Measurements from ENCODE around the gene SLC4A2.
A peak's percentile ranks its signal among the peaks of the same experiment; 100 is the strongest.

Gene SLC4A2

DNA sequence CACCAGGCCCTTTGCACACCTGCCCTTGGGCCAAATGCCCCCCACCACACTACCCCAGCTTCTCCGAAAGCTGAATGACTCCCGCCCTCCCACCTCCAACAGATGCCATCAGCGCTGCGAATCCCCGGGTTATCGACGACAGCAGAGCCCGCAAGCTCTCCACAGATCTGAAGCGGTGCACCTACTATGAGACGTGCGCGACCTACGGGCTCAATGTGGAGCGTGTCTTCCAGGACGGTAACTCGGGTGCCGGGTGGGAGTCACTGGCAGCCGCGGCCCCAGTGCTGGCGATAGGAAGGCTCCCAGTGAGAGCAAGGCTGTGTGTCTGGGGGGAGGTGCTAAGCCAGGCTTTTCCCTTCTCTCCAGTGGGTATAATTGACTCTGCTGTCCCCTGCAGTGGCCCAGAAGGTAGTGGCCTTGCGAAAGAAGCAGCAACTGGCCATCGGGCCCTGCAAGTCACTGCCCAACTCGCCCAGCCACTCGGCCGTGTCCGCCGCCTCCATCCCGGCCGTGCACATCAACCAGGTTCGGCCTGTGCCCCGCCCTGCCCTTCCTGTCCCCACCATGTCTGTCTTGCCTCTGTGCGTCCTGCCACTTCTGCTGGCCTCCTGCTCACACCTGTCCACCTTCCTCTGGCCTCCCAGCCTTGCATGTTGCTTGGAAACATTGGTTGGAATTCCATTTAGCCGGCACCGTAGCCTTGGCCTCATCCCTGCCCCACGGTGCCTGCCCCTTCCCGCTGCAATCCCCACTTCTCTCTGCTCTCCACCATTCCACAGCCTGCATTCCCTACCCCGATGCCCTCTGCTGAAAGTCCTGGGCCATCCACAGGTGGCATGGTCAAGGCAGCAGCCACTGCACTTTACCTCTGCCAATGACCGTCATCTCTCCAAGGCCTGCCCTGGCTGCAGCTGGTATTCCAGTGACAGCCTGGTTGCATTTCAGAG, 59.0 kb downstream of the SLC4A2 start:
- DNase-seq = no peak

DNA sequence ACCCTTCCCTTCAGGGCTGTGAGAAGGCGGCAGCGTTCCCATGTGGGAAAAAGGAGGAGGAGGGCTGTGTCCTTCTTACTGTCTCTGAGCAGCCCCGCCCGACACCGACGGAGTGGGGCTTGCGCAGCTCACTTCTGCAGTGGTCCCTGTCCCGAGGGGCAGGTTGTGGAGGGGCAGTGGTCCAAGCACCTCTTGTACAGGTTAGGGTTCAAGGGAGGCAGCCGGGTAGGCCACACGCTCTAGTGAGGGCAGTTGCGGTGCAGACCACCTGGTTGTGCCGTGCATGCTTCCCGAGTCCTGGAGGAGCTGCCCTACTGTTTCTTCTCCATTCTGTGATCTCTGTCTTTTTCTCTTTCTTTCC, 59.6 kb downstream of the SLC4A2 start:
- no peak for DNase-seq

DNA sequence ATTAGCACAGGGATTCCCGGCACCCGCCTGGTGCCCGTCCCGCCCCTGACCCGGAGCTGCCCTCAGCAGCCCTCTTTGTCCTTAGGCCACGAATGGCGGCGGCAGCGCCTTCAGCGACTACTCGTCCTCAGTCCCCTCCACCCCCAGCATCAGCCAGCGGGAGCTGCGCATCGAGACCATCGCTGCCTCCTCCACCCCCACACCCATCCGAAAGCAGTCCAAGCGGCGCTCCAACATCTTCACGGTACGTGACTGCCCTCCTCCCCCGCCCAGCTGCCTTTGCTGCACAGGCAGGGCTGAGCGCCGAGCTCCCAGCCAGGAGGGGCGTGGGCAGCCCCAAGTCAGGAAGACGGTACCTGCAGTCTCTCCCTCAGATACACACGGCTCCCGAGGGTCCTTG, 60.5 kb downstream of the SLC4A2 start:
- DNase-seq = no peak

GRCh38 chr7:151120896-151121295, 61.5 kb downstream of the SLC4A2 start:
- no peak for DNase-seq

DNA sequence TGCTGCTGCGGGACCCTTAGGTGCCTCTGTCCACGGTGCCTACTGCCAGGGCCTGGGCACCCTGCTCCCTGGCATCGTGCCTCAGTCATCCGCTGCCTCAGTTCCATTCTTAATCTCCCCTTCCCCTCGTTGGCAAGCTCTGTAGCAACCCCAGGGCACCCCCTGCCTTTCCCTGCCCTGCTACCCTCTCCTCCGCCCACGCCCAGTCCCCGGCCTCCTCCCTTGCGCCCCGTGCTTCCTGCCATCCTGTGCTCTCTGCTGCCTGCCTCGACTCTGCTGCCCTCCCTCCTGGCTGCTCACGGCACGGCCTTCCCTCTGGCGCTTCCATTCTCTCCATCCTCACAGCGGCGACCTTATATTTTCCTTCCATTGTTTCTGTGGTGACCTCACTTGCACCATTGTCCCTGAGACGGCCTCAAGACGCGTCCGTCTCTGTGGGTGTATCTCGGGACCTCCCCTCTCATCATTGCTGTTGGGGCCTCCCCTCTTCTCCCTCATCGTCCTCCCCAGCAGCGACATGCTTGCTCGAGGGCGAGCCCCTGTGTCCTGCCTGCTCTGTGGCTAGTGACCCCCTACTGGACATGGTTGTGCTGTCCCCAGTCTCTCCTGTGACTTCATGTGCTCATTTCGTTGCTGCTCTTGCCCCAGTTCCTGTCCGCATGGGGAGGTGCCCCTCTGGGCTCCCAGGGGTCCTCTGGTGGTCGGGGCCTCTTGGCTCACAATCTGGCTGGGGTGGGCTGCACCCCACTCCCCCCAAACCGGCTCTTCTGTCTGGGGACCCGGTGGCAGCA, 62.2 kb downstream of the SLC4A2 start:
- DNase-seq = no peak

- no peak for DNase-seq
Measured at GRCh38 chr7:151122276-151122675, 62.9 kb downstream of the SLC4A2 start.

DNA sequence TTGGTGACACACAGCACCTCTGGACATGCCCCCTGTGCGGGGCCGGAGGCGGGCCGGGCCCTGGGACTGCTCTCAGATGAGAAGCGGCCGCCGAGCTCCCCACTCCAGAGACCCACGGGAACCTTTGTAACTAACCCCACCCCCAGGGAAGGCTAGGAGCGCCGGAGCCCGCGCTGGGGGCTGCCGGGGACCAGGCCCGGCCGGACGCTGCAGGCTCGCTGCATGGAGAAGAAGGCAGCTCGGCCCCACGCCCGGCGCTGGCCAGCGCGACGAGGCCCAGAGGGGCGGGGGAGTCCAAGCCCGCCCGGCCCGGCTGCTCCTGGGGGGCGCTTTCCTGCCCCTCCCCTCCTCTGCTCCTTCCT, 63.4 kb downstream of the SLC4A2 start:
- no peak for DNase-seq

DNA sequence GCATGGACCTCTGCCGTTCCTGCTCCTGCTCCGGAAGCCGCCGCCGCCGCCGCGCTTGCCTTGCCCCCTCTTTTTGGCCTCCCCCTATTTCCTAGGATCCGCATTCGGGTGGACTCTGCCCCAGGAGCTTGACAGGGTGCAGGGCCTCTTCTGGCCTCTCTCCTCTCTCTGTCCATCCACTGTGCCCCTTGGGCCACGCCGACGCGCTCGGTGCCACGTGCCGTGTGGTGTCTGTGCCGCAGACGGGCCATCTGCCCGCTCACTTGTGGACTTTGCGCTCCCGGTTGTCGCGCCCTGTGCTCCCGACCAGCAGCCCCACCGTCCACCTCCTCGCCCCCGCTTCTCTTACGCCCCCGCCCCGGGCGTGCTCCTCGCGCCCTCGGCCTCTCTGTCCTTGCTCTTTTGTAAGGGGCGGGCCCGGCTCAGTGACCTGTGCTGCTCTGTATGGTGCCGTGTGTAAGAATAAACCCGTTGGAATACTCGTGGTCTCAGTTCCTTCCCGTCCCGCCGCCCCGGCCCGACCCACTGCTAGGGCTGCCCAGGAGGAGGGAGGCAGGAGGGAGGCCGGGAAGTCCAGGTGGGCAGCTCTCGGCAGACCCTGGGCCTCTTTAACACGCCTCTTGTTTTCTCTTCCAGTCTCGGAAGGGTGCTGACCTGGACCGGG, 63.9 kb downstream of the SLC4A2 start:
- no peak for DNase-seq

- peak; percentile 42 for DNase-seq
Measured at GRCh38 chr7:151123822-151124464, 64.6 kb downstream of the SLC4A2 start.

DNA sequence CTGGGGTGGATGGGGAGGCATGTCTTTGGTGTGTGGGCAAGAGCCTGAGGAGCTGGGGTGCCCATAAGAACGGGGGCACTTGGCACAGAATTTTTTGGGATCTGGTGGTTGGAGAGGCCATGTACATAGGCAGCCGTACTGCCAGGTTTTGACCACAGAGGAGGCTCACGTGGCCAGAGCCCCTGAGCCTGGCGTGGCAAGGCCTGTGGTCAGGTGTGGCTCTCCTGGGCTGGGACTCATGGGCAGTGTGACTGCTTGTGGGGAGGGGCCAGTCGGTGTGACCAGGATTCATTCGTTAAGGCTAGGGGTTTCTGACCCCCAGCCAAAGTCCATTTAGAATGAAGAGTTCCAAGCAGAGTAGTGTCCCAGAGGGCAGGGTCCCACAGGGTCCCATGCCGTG, 65.1 kb downstream of the SLC4A2 start:
- no peak for DNase-seq

- DNase-seq = no peak
Measured at GRCh38 chr7:151124899-151125399, 65.6 kb downstream of the SLC4A2 start.

- no peak for DNase-seq
Measured at GRCh38 chr7:151125470-151125845, 66.1 kb downstream of the SLC4A2 start.

DNA sequence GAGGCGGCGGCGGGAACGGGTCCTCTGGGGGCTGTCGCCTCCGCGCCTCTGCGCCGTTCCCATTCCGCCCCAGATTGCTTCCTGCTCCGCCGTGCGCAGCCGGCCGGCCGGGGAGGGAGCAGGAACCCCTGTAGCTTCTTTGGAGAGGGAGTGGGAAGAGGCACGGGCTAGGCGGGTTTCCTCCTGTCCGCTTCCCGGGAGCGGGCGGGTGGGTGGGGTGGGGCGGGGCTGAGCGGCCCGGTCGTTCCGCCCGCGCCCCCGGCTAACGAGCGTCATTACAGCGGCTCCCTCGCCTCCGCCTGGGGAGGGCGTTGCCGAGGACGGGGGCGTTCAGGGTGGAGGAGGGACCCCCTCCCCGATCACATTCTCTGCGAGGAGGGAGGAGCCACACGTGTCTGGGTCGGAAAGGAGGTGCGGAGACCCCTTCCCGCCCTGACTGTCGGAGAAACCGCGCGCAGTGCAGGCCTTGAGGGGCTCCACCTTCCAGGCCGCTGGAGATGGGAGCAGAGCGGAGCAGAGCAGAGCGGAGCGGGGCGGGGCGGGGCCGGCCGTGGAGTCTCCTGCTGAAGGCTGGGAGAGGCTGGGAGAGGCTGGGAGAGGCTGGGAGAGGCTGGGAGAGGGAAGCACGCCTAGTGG, 66.6 kb downstream of the SLC4A2 start:
- no peak for DNase-seq

All from GF-D8 (cell line).